Dendritic cell treated with granulocyte-macrophage colony-stimulating factor and Interleukin-4, amounts not matched to agents 40 ng/mL and 50 ng/mL, for 4 days (primary cell): ENCODE measurements around the gene VTI1B.

Source experiments
- H3K27ac Mint-ChIP-seq: one replicate; pipeline ENCODE4 v1.8.0; 2022; ENCODE audit warnings: mild to moderate bottlenecking, mixed read lengths
- H3K27me3 Mint-ChIP-seq: one replicate; pipeline ENCODE4 v1.8.0; 2022; ENCODE audit warnings: mild to moderate bottlenecking, mixed read lengths
- H3K36me3 Mint-ChIP-seq: one replicate; pipeline ENCODE4 v1.8.0; 2022; ENCODE audit warnings: low read depth, mixed read lengths
- H3K4me1 Mint-ChIP-seq: one replicate; pipeline ENCODE4 v1.8.0; 2022; ENCODE audit warnings: low read depth, mixed read lengths
- H3K4me3 Mint-ChIP-seq: one replicate; pipeline ENCODE4 v1.8.0; 2022; ENCODE audit warnings: mild to moderate bottlenecking, moderate library complexity, mixed read lengths
- H3K9me3 Mint-ChIP-seq: one replicate; pipeline ENCODE4 v1.8.0; 2022; ENCODE audit warnings: mixed read lengths
- intact Hi-C: fragments of 100-400 bp; cut with micrococcal nuclease; formaldehyde crosslinking; loops from one replicate; pipeline ENCODE4 v1.15.0; 2022

The VTI1B gene

GRCh38 chr14:67698179-67698578 lies 23.7 kb upstream of the VTI1B start:
- H3K4me3 Mint-ChIP-seq = no peak overlapping the region
- H3K9me3 Mint-ChIP-seq = no peaks in the 10 kb centered on the region
- H3K36me3 Mint-ChIP-seq = peaks cover 9% of the 10 kb centered on the region
- no peak overlapping the region for H3K27ac Mint-ChIP-seq
- H3K4me1 Mint-ChIP-seq = peaks cover 61% of the 10 kb centered on the region
- H3K27me3 Mint-ChIP-seq = no peaks in the 10 kb centered on the region
- intact Hi-C loops = no loop called here

DNA sequence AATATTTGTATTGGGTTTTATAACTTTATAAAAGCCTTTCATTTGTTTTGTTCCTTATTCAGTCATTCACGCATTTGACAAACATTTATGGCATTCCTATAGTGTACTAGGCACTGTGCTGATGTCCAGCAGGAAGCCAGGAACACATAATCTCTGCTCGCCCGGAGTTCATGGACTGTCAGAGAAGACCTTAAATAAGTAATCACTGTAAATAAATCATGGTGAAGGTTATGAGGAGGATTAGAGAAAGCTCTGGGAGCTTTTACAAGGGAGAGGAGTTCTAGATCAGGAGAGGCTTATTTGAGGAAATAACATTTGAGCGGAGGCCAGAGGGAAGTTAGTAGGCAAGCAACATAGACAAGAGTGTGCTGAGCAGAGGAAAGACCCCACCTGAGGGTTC lies 22.6 kb upstream of the VTI1B start:
- intact Hi-C loops = no loop called here
- Mint-ChIP-seq H3K36me3 (peaks cover 15% of the 10 kb centered on the region), H3K4me1 (peaks cover 67% of the 10 kb centered on the region), H3K9me3 (no peaks in the 10 kb centered on the region), H3K4me3 (no peak overlapping the region), H3K27me3 (no peaks in the 10 kb centered on the region), H3K27ac (peak overlapping the region; percentile 91)

GRCh38 chr14:67695394-67695949 lies 21.0 kb upstream of the VTI1B start, which contains the start of gene RDH11:
RDH11 (minus strand) TSS chr14:67695764; CDS start chr14:67695703, 61 bp downstream.
- H3K4me1 Mint-ChIP-seq = peaks cover 62% of the 10 kb centered on the region
- H3K9me3 Mint-ChIP-seq = no peaks in the 10 kb centered on the region
- H3K27me3 Mint-ChIP-seq = no peaks in the 10 kb centered on the region
- H3K27ac Mint-ChIP-seq = peak within 1 kb of the TSS; percentile 91
- peaks cover 30% of the 10 kb centered on the region for H3K36me3 Mint-ChIP-seq
- intact Hi-C loops = loop anchor here (2.0 kb wide), 1 partner anchor 15 kb away; no protein-coding TSS in a partner anchor
- peak within 1 kb of the TSS; percentile 89 for H3K4me3 Mint-ChIP-seq

- Mint-ChIP-seq H3K27ac (peak overlapping the region; percentile 91), H3K4me3 (peak overlapping the region; percentile 89), H3K4me1 (peaks cover 57% of the 10 kb centered on the region), H3K36me3 (peaks cover 36% of the 10 kb centered on the region), H3K27me3 (no peaks in the 10 kb centered on the region), H3K9me3 (no peaks in the 10 kb centered on the region)
- intact Hi-C loops = loop anchor here (2.0 kb wide), 1 partner anchor 14 kb away; no protein-coding TSS in a partner anchor
Measured at GRCh38 chr14:67694791-67695393, 20.5 kb upstream of the VTI1B start.

GRCh38 chr14:67690011-67690410 lies 15.6 kb upstream of the VTI1B start:
- H3K4me1 Mint-ChIP-seq = peaks cover 52% of the 10 kb centered on the region
- H3K36me3 Mint-ChIP-seq = peaks cover 79% of the 10 kb centered on the region
- H3K27ac Mint-ChIP-seq = no peak overlapping the region
- H3K4me3 Mint-ChIP-seq = no peak overlapping the region
- no peaks in the 10 kb centered on the region for H3K9me3 Mint-ChIP-seq
- intact Hi-C loops = no loop called here
- no peaks in the 10 kb centered on the region for H3K27me3 Mint-ChIP-seq

DNA sequence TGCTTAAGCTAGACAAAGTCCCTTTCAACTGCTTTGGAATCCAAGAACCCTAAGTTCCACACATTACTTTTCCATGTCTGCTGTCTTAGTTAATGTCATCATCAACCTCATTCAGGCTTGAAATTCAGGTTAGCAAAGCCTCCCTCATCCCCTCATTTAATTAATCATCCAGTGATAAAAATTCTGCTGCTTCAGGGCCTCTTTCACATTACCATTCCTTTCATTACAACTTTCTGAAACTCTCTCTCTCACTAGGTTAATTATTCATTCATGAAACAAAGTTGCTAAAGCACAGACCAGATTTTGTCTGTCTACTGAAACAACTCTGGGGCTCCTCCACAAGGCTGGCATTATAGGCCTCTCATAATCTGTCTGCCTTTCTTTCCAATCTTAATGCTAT lies 9.4 kb upstream of the VTI1B start:
- Mint-ChIP-seq H3K4me3 (no peak overlapping the region), H3K27ac (no peak overlapping the region), H3K36me3 (peaks cover 77% of the 10 kb centered on the region), H3K4me1 (peaks cover 39% of the 10 kb centered on the region), H3K9me3 (no peaks in the 10 kb centered on the region), H3K27me3 (no peaks in the 10 kb centered on the region)
- intact Hi-C loops = no loop called here

- peak overlapping the region; percentile 86 for H3K27ac Mint-ChIP-seq
- intact Hi-C loops = loop anchor here (2.0 kb wide), 1 partner anchor 14 kb away; the partner anchor contains the start of gene RDH11
- H3K9me3 Mint-ChIP-seq = no peaks in the 10 kb centered on the region
- H3K27me3 Mint-ChIP-seq = no peaks in the 10 kb centered on the region
- H3K4me1 Mint-ChIP-seq = peaks cover 28% of the 10 kb centered on the region
- peaks cover 73% of the 10 kb centered on the region for H3K36me3 Mint-ChIP-seq
- H3K4me3 Mint-ChIP-seq = no peak overlapping the region
Measured at GRCh38 chr14:67680941-67681340, 6.5 kb upstream of the VTI1B start.

GRCh38 chr14:67680121-67680602 lies 5.7 kb upstream of the VTI1B start:
- Mint-ChIP-seq H3K4me3 (no peak overlapping the region), H3K27ac (peak overlapping the region; percentile 86), H3K27me3 (no peaks in the 10 kb centered on the region), H3K9me3 (no peaks in the 10 kb centered on the region), H3K36me3 (peaks cover 65% of the 10 kb centered on the region), H3K4me1 (peaks cover 30% of the 10 kb centered on the region)
- intact Hi-C loops = loop anchor here (2.0 kb wide), 1 partner anchor 15 kb away; the partner anchor contains the start of gene RDH11

- intact Hi-C loops = no loop called here
- no peak overlapping the region for H3K27ac Mint-ChIP-seq
- H3K36me3 Mint-ChIP-seq = peaks cover 65% of the 10 kb centered on the region
- no peaks in the 10 kb centered on the region for H3K9me3 Mint-ChIP-seq
- H3K4me3 Mint-ChIP-seq = no peak overlapping the region
- peaks cover 31% of the 10 kb centered on the region for H3K4me1 Mint-ChIP-seq
- H3K27me3 Mint-ChIP-seq = no peaks in the 10 kb centered on the region
Measured at GRCh38 chr14:67679006-67679405, 4.6 kb upstream of the VTI1B start.

DNA sequence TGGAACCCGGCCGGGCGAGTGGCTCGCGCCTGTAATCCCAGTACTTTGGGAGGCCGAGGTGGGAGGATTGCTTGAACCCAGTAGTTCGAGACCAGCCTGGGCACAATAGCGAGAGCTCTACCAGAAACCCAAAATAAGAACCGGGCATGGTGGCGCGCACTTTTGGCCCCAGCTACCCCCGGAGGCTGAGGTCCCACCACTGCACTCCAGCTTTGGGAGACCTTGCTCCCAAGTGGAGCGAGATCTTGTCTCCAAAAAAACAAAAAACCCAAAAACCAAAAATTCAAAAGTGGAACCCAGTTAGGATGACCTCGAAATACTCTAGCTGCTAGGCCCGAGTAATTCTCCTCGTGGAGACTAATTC lies 769 bp upstream of the VTI1B start:
- Mint-ChIP-seq H3K4me1 (peaks cover 48% of the 10 kb centered on the region), H3K27me3 (no peaks in the 10 kb centered on the region), H3K9me3 (no peaks in the 10 kb centered on the region), H3K27ac (peak overlapping the region; percentile 96), H3K36me3 (peaks cover 63% of the 10 kb centered on the region), H3K4me3 (peak overlapping the region; percentile 92)
- intact Hi-C loops = no loop called here

DNA sequence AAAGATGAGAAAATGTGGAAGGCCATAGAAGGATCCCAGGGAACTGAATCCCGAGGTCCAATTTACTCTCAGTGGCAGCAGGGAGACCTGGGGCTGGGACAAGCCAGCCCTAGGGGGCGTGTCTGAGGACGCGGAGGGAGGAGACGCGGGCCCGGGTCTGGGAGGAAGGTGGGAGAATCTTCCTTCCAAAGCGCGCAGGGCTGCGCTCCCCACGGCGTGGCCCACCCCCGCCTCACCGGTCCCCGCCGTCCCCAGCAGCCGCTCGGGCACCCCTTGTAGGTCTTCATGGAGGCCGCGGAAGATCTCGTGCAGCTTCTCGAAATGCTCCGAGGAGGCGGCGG lies 323 bp downstream of the VTI1B start:
- intact Hi-C loops = loop anchor here (1.0 kb wide), 1 partner anchor 74 kb away; the partner anchor contains the start of gene PIGH
- Mint-ChIP-seq H3K27ac (peak overlapping the region; percentile 96), H3K4me3 (peak overlapping the region; percentile 92), H3K9me3 (no peaks in the 10 kb centered on the region), H3K4me1 (peaks cover 59% of the 10 kb centered on the region), H3K36me3 (peaks cover 73% of the 10 kb centered on the region), H3K27me3 (no peaks in the 10 kb centered on the region)

DNA sequence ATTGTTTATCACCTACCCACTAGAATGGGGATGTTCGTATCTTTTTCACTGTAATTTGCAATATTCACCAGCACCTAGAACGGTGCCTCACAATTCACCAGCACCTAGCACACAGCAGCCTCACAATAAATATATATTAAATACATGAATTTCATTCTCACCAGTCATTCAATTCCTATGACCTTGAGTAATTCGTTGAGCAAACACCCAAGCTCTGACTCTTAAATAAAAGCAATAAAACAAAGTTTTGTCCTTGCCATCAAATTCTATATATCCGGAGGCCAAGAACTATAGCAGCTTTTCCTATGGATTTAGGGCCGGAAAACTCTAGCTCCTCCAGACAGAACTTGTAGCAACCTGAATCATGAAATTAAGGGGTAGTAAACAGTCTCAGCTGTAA lies 981 bp downstream of the VTI1B start:
- Mint-ChIP-seq H3K4me1 (peaks cover 65% of the 10 kb centered on the region), H3K36me3 (peaks cover 68% of the 10 kb centered on the region), H3K27me3 (no peaks in the 10 kb centered on the region), H3K27ac (peak overlapping the region; percentile 96), H3K9me3 (no peaks in the 10 kb centered on the region), H3K4me3 (peak overlapping the region; percentile 92)
- intact Hi-C loops = no loop called here

DNA sequence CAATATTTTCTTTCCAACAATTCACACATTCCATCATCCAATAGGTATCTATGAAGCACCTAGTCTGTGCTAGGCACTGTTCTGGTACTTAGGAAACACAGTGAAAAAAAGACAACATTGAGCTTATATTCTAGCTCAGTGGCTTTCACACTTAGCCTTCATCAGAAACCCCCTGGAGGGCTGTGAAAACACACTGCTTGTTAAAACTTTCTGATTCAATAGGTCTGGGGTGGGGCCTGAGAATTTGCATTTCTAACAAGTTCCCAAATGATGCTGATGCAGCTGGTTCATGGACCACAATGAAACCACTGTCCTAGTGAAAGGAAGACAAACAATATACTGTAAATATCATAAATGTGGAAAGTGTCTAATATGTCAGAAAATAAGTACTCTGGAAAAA lies 5.9 kb downstream of the VTI1B start:
- Mint-ChIP-seq H3K4me1 (peaks cover 80% of the 10 kb centered on the region), H3K9me3 (no peaks in the 10 kb centered on the region), H3K36me3 (peaks cover 40% of the 10 kb centered on the region), H3K27ac (no peak overlapping the region), H3K27me3 (no peaks in the 10 kb centered on the region), H3K4me3 (no peak overlapping the region)
- intact Hi-C loops = no loop called here

DNA sequence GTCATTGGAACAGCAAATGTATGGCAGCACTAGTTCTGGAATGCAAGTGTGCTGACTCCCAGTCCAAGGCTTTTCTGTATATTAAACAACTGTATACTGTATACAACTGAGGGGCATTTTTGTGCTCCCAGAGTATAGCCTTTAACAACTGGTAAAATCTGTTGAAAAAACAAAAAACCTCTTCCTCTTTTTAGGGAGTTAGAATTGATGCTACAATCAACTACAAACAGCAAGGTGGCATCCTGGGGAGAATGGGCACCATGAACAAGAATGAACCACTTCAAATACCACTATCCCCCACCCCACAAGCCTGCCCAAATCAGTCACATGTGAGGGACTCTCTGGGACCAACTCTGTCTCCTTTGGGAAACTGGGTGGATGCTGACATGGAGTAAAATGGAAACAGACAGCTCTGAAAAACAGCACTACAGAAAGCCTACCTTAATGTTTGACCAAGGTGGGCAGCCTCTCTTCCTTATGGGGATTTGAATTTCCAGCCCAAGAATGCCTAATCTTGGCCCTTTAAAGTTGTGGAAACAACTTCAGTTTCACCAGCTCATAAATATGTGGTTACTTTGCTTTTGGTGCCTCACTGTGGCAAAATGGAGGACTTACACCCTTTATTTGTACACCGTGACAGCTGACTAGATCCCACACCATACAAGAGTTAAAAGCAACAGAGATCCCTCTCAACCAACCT lies 7.5 kb downstream of the VTI1B start:
- peaks cover 77% of the 10 kb centered on the region for H3K4me1 Mint-ChIP-seq
- no peak overlapping the region for H3K4me3 Mint-ChIP-seq
- intact Hi-C loops = loop anchor here (1.0 to 2.0 kb wide), 3 partner anchors 38 to 83 kb away; no protein-coding TSS in a partner anchor
- no peaks in the 10 kb centered on the region for H3K27me3 Mint-ChIP-seq
- H3K27ac Mint-ChIP-seq = peak overlapping the region; percentile 30
- H3K36me3 Mint-ChIP-seq = peaks cover 41% of the 10 kb centered on the region
- H3K9me3 Mint-ChIP-seq = no peaks in the 10 kb centered on the region
